ENCODE measurements around the gene ETV5.

Gene ETV5

GRCh38 chr3:186121968-186122367 is 13.1 kb upstream of the ETV5 start:
- no peak for DNase-seq

- DNase-seq, result no peak
Measured at GRCh38 chr3:186121278-186121677, 12.4 kb upstream of the ETV5 start.

DNA sequence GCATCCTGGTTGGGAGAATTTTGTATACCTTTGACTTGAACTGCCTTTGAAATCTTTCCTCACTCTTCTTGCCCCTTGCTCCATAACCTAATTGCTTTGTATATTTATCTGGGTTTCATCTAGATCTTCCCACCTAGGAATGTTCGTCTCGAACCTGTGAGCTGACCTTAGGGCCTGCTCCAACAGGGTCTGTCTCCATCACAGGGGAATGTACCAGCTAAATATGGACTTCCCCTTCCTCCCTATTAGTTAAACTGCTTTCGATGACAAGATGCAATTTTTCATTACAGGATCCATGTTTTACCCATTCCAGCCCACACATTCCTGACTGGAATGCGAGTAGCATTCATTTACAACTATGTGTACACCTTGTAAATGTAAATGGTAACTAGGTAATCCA is 10.6 kb upstream of the ETV5 start:
- no peak for DNase-seq

DNA sequence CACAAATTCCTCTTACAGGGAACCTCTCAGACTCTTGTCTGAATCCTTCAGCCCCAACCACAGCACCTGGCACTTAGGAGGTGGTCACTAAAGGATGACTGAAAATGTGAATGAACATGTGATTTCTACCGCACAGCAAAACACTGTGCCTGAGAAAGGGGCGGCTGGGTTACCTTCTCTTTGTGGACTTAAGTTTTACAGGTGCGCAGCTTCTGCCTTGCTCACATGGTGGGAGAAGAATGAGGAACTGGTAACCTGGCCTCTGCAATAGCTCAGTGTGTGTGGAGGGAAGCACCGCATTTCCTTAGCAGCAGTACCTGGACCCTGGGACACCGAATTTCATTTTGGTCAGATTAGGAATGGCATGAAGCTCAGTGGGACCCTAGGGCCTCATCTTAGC is 9.8 kb upstream of the ETV5 start:
- DNase-seq, result no peak

- no peak for DNase-seq
Measured at GRCh38 chr3:186117521-186118134, 8.7 kb upstream of the ETV5 start.

- DNase-seq, result no peak
Measured at GRCh38 chr3:186115239-186115996, 6.5 kb upstream of the ETV5 start.

- DNase-seq, result no peak
Measured at GRCh38 chr3:186110975-186111974, 2.4 kb upstream of the ETV5 start.

GRCh38 chr3:186109897-186110803 is 1.3 kb upstream of the ETV5 start:
- DNase-seq, result no peak

DNA sequence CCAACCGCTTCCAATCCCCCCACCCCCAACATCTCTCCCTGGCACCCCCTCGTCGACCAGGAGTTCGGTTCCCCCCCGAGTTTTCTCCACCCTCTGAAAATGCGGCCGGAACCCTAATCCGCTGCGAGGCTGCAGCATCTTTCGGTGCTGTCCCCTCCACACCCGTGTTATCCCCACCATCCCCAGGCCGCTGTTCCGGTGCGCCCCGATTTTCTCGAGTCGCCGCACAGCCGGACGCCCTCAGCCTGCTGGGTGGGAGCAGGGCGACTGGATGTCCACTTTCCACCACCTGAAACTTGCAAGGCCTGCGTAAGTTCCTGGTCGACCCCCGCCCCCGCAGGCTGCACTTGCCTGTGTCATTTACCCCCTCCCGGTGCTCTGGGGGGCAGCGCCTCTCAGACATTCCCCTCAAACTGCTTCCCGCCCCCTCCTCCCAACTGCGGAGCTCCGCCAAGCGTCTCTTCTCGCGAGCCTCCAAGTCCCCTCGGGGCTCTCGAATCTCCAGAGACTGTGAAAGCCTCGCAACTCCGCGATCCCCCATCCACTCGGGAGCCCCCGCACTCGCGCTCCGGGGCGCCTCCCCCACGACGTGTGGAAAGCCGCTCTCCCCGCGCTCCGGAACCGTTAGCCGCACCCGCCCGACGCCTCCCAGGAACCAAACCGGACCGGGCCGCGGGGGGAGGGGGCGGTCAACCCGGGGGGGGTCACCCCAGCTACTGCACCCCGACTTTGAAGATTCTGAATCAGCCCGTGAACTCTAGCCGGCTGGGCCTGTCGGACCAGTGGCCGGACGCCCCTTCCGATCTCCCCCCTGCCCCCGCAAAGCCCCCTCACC is 566 bp downstream of the ETV5 start:
- no peak for DNase-seq

DNA sequence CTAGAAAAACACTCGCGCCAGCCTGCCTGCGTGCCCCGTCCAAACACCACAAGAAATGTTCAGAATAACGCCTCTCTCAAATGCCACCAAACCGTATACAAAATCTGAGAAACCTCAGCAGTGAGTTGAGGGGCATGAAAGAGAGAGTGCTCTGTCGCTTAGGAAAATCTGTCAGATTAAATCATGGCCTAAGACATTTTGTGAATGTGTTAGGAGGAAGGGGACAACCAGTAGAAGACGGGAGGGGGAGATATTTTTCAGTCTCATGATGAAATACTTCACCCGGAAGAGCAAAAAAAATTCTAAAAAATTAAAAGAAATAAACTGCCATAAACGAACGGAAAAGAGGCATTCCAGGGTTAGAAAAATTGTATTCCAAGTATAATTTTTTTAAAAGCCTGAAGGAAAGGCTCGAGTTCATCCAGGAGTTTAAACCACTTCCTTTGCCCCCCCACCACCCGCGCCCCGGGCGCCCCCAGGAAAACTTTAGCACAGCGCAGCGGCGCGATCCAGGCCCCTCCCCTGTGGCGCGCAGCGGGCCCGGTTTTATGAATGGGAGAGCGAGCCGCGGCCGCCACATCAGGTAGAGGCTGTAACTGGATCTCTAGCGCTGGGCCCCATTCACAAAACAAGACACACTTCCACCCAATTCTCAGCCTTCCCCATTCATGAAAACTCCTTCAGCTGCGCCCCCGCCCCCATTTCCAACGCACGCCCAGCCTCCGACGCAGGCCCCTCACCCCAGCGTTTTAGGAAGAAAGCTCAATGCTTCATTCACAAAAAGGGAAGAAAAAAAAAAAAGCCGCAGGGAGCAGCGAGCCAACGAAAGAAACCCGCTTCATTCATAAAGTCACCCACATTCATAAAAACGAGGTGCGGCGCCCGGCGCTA is 1.4 kb downstream of the ETV5 start:
- peak in 1 of 2 donors; percentile 29 for DNase-seq

DNA sequence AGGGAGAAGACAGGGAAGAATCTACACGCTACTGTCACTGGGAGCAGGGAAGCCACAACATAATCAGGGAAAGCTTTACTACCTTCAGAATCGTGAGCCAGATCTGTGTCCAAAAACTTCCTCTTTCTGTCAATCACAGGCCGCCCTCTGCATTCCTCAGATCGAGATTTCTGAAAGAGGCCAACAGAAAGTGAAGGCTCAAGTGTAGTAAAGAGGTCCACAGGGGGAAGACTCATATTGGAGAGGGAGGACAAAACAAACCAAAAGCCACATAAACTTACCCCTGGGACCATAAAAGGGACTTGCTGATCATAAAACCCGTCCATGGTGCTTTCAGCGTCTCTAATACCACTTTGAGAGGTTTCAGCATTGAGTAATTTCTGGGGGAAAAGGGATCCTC is 3.3 kb downstream of the ETV5 start:
- no peak for DNase-seq

GRCh38 chr3:186102687-186103086 is 6.2 kb downstream of the ETV5 start:
- no peak for DNase-seq

DNA sequence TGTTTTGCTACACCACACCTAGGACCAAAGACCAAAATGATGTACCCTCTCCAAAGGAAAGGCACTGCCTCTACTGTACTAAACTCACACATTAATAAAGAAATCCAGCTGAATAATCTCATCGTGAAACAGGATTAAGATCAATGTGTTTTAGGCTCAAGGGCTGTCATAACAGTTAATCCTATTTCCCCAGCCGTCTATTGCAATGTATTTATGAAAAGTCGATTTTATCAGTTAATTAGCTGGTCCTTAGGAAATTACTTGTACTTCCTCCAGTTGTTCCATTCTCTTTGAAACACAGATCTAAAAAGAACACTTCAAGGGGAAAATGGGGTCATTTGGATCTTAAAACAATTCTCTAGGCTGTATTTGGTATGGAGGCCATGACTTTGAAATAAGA is 8.5 kb downstream of the ETV5 start:
- DNase-seq, result no peak

DNA sequence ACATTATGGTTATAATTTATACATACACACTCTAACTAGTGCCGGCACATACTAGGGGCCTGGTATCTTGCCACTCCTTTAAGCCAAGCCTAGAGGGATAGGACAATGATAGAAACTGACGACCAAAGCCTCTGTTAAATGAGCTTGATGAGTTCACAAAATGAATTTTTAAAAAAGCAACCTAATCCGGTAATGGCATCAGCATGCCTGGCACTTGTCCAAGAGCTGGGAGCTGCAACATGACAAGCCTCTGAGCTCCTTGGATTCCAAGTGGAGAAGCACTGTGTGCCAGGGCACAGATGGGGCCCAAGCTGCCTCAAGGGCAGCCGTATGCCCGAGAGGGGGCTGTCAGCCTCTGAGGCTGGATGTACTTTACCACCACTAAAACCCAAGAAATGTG is 9.7 kb downstream of the ETV5 start:
- DNase-seq, result no peak

GRCh38 chr3:186098740-186099139 is 10.1 kb downstream of the ETV5 start:
- no peak for DNase-seq

GRCh38 chr3:186097663-186098451 is 11.0 kb downstream of the ETV5 start:
- DNase-seq, result no peak

GRCh38 chr3:186097317-186097662 is 11.6 kb downstream of the ETV5 start:
- no peak for DNase-seq

DNA sequence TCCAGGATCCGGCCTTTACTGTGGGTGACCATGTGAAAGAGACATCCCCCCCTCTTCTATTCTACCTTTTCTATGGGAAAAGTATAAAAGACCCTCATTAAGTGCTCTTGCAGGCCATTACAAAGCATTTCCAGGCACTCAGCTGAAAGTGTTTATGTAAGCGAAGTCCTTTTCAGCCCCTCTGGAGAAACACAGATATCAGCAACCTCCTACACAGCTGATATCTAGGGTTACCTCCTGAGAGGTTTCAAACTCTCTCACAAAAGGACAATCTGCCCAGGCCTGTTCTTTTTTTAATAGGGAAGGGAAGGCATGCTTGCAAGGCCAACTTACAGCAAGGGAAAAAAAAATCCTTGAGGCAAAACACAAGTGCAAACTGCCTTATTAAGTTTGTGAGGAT is 12.6 kb downstream of the ETV5 start:
- no peak for DNase-seq

DNA sequence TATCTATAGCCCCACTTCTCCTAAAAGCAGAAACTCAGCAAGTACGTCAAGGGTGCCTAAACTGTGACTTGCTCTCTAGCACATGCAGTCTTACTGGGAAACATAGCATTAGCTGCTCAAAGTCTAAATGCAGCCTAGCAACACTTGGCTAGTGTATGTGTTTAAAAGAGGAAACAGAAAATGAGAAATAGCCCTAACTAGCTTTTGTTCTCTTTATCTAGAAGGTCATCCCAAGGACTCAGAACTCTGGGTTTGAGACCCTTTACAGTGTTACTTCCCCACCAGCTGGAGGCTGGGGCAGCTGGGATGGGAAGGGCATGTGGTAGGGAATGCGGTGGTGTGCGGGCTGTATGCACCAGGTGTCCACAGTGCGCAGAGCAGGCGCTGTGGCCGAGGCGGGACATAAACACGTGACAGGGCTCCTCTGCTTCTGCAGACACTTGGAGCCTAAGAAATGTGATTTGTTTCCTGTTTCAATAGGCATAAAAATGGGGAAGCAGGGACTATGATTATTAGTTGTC is 13.3 kb downstream of the ETV5 start:
- peak in 1 of 2 donors; percentile 21 for DNase-seq
